Ascending aorta (tissue), 2 donors: ENCODE data around the gene SPHK2. TPM values are rescaled to one million over a fixed set of nuclear protein-coding genes. Genes with fewer than 3 reads are reported as not detected.

ENCODE experiments used
- DNase-seq, 2 donors: peaks; one replicate each; pipeline ENCODE4 v3.0.0-alpha.2; 2019; ENCODE audit warnings: low spot score in 2 of 2
- H3K27ac ChIP-seq, 2 donors: fragments of 200-600 bp; sonication (generic); one replicate each; pipeline ENCODE4 v1.5.1; 2016 to 2017; ENCODE audit warnings: mild to moderate bottlenecking in 1 of 2
- H3K27me3 ChIP-seq: fragments of 200-600 bp; sonication (generic); one replicate; pipeline ENCODE4 v1.5.1; 2017
- H3K36me3 ChIP-seq, 2 donors: fragments of 200-600 bp; sonication (generic); one replicate each; pipeline ENCODE4 v1.5.1; 2016
- H3K4me1 ChIP-seq, 2 donors: fragments of 200-600 bp; sonication (generic); one replicate each; pipeline ENCODE4 v1.5.1; 2016 to 2017; ENCODE audit warnings: mild to moderate bottlenecking in 1 of 2
- H3K4me3 ChIP-seq, 2 donors: fragments of 200-600 bp; sonication (generic); one replicate each; pipeline ENCODE4 v1.5.1; 2016 to 2017; ENCODE audit warnings: mild to moderate bottlenecking in 1 of 2
- H3K9me3 ChIP-seq, 2 donors: fragments of 200-600 bp; sonication (generic); one replicate each; pipeline ENCODE4 v1.5.1; 2016
- CTCF ChIP-seq, 3 experiments: fragments of 200-600 bp in 2 of 3; fragments of 450-650 bp in 1 of 3; sonication (generic) in 2 of 3; IDR thresholded peaks; one replicate each; pipeline ENCODE4 v1.5.1; 2016 to 2019; ENCODE audit warnings: antibody characterized with exemption in 3 of 3, mild to moderate bottlenecking in 1 of 3, moderate library complexity in 1 of 3
- intact Hi-C: fragments of 100-400 bp; cut with DNase I; formaldehyde crosslinking; loops from one replicate; pipeline ENCODE4 v1.15.1; 2023
- total RNA-seq: library from RNA; depleted of rRNA; stranded (reverse); fragments of >200 nt; gene quantifications from one replicate; pipeline ENCODE4 v1.1.0, GENCODE V29; 2016

SPHK2 gene
- total RNA-seq, 1 donor from 2014 or later: 35.3 TPM

- intact Hi-C loops: no loop called here
- Histone ChIP-seq H3K27me3 (no peaks in the 10 kb centered on the region), H3K4me1 (peaks cover 8 to 13% of the 10 kb centered on the region in 2 donors), H3K27ac (no peak overlapping the region), H3K9me3 (no peaks in the 10 kb centered on the region), H3K4me3 (no peak overlapping the region), H3K36me3 (peaks cover 18 to 29% of the 10 kb centered on the region in 2 donors)
- no peak for DNase-seq
- no peak for TF ChIP-seq CTCF (IDR thresholded peaks at IDR 0.05)
Observed at GRCh38 chr19:48613024-48613851, 6.1 kb upstream of the SPHK2 start.

GRCh38 chr19:48613852-48614435 is 5.4 kb upstream of the SPHK2 start:
- Histone ChIP-seq H3K27me3 (no peaks in the 10 kb centered on the region), H3K4me3 (no peak overlapping the region), H3K36me3 (peaks cover 18 to 29% of the 10 kb centered on the region in 2 donors), H3K27ac (no peak overlapping the region), H3K4me1 (peaks cover 10 to 14% of the 10 kb centered on the region in 2 donors), H3K9me3 (no peaks in the 10 kb centered on the region)
- intact Hi-C loops: no loop called here
- DNase-seq: no peak
- no peak for TF ChIP-seq CTCF (IDR thresholded peaks at IDR 0.05)

- Histone ChIP-seq H3K9me3 (no peaks in the 10 kb centered on the region), H3K27me3 (no peaks in the 10 kb centered on the region), H3K4me3 (no peak within 1 kb of the TSS), H3K4me1 (peaks cover 10 to 14% of the 10 kb centered on the region in 2 donors), H3K27ac (no peak within 1 kb of the TSS), H3K36me3 (peaks cover 18 to 29% of the 10 kb centered on the region in 2 donors)
- no peak for DNase-seq
- no peak for TF ChIP-seq CTCF (IDR thresholded peaks at IDR 0.05)
- intact Hi-C loops: no loop called here
Observed at GRCh38 chr19:48614436-48615230, 4.7 kb upstream of the SPHK2 start, which contains the start of gene FAM83E. FAM83E (minus strand) TSS chr19:48615076; CDS start chr19:48613372, 1,704 bp downstream.

GRCh38 chr19:48615231-48616040 is 3.9 kb upstream of the SPHK2 start:
- Histone ChIP-seq H3K36me3 (peaks cover 18 to 29% of the 10 kb centered on the region in 2 donors), H3K4me3 (no peak overlapping the region), H3K27me3 (no peaks in the 10 kb centered on the region), H3K27ac (no peak overlapping the region), H3K4me1 (peaks cover 10 to 19% of the 10 kb centered on the region in 2 donors), H3K9me3 (no peaks in the 10 kb centered on the region)
- intact Hi-C loops: no loop called here
- no peak for DNase-seq
- no peak for TF ChIP-seq CTCF (IDR thresholded peaks at IDR 0.05)

GRCh38 chr19:48616041-48616436 is 3.3 kb upstream of the SPHK2 start:
- Histone ChIP-seq H3K9me3 (no peaks in the 10 kb centered on the region), H3K4me3 (no peak overlapping the region), H3K27ac (no peak overlapping the region), H3K36me3 (peaks cover 18 to 29% of the 10 kb centered on the region in 2 donors), H3K27me3 (no peaks in the 10 kb centered on the region), H3K4me1 (peaks cover 10 to 19% of the 10 kb centered on the region in 2 donors)
- TF ChIP-seq CTCF (IDR thresholded peaks at IDR 0.05): no peak
- intact Hi-C loops: no loop called here
- DNase-seq: no peak
